Measurements from ENCODE around the gene MRPS11. TPM values are rescaled to one million over a fixed set of nuclear protein-coding genes. Genes with fewer than 3 reads are reported as not detected.

MRPS11 gene
- total RNA-seq, 4 donors from 2014 or later = 20.0 to 32.7 (median 28.9) TPM

- Histone ChIP-seq H3K27ac (no peak overlapping the region), H3K4me1 (no peaks in the 10 kb centered on the region), H3K27me3 (no peaks in the 10 kb centered on the region), H3K4me3 (no peak overlapping the region), H3K36me3 (peaks cover 55% of the 10 kb centered on the region), H3K9me3 (no peaks in the 10 kb centered on the region)
- no peak for TF ChIP-seq POLR2A (IDR thresholded peaks at IDR 0.05)
- no peak for TF ChIP-seq POLR2AphosphoS5 (IDR thresholded peaks at IDR 0.05)
- no peak for TF ChIP-seq EP300 (IDR thresholded peaks at IDR 0.05)
- TF ChIP-seq, protein P1, sequence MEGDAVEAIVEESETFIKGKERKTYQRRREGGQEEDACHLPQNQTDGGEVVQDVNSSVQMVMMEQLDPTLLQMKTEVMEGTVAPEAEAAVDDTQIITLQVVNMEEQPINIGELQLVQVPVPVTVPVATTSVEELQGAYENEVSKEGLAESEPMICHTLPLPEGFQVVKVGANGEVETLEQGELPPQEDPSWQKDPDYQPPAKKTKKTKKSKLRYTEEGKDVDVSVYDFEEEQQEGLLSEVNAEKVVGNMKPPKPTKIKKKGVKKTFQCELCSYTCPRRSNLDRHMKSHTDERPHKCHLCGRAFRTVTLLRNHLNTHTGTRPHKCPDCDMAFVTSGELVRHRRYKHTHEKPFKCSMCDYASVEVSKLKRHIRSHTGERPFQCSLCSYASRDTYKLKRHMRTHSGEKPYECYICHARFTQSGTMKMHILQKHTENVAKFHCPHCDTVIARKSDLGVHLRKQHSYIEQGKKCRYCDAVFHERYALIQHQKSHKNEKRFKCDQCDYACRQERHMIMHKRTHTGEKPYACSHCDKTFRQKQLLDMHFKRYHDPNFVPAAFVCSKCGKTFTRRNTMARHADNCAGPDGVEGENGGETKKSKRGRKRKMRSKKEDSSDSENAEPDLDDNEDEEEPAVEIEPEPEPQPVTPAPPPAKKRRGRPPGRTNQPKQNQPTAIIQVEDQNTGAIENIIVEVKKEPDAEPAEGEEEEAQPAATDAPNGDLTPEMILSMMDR (IDR thresholded peaks at IDR 0.05) = no peak
- WGBS = 74% methylated on average over 8 of the region's 8 CpGs
- peak in 1 of 2 donors; percentile 55 for DNase-seq (ENCODE audit: low spot score in 2 of 2)
Observed at GRCh38 chr15:88476635-88477060, 9.1 kb downstream of the MRPS11 start.

DNA sequence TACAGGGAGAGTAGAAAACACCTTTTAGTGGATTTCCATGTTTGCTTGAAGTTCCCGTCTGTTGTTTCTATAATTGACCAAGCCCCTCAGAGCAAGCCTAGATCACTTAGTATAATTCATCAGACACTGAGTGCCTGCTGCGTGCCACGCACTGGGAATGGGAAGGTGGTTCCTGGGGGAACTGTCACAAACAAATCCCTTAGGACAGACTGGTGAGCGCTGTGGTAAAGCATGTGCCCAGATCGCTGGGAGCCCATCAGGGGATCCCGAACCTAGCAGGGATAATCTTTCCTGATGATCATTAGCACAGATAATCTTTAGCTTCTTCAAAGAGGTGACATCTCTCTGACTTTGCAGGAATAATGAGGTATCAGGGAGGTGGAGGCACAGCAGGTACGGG, 9.6 kb downstream of the MRPS11 start:
- peaks cover 55% of the 10 kb centered on the region for H3K36me3 ChIP-seq
- no peak overlapping the region for H3K27ac ChIP-seq
- no peaks in the 10 kb centered on the region for H3K27me3 ChIP-seq
- H3K9me3 ChIP-seq = no peaks in the 10 kb centered on the region
- H3K4me3 ChIP-seq = no peak overlapping the region
- DNase-seq (ENCODE audit: low spot score in 2 of 2) = peak in 1 of 2 donors; percentile 23
- TF ChIP-seq POLR2A (IDR thresholded peaks at IDR 0.05) (no peak), POLR2AphosphoS5 (IDR thresholded peaks at IDR 0.05) (no peak), EP300 (IDR thresholded peaks at IDR 0.05) (no peak)
- TF ChIP-seq, protein P1 (IDR thresholded peaks at IDR 0.05) = no peak
- H3K4me1 ChIP-seq = no peaks in the 10 kb centered on the region
- WGBS = 95% methylated on average over 7 of the region's 7 CpGs

DNA sequence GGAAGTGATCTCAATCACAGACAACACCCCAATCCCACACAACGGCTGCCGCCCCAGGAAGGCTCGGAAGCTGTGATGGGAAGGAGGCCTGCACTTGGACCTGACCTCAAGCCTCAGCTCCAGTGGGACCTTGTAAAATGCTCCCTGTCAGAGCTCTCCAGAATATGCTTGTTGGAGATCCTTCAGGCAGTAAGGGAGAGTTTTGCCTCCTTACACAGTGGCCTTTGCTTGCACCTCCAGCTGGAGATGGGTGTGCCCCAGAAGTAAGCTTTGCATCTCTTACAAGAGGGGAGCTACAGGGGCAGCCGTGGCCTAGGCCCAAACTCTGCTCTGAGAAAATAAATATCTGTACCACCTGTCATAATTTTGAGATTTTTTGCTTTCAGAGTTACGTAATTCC, 10.4 kb downstream of the MRPS11 start:
- WGBS = 84% methylated on average over 5 of the region's 5 CpGs
- no peak for TF ChIP-seq POLR2A (IDR thresholded peaks at IDR 0.05)
- TF ChIP-seq POLR2AphosphoS5 (IDR thresholded peaks at IDR 0.05) = no peak
- TF ChIP-seq, protein P1 (IDR thresholded peaks at IDR 0.05) = no peak
- TF ChIP-seq EP300 (IDR thresholded peaks at IDR 0.05) = no peak
- H3K4me3 ChIP-seq = no peak overlapping the region
- no peaks in the 10 kb centered on the region for H3K4me1 ChIP-seq
- H3K27ac ChIP-seq = no peak overlapping the region
- peaks cover 47% of the 10 kb centered on the region for H3K36me3 ChIP-seq
- H3K9me3 ChIP-seq = no peaks in the 10 kb centered on the region
- H3K27me3 ChIP-seq = no peaks in the 10 kb centered on the region
- peak in 1 of 2 donors; percentile 61 for DNase-seq (ENCODE audit: low spot score in 2 of 2)

DNA sequence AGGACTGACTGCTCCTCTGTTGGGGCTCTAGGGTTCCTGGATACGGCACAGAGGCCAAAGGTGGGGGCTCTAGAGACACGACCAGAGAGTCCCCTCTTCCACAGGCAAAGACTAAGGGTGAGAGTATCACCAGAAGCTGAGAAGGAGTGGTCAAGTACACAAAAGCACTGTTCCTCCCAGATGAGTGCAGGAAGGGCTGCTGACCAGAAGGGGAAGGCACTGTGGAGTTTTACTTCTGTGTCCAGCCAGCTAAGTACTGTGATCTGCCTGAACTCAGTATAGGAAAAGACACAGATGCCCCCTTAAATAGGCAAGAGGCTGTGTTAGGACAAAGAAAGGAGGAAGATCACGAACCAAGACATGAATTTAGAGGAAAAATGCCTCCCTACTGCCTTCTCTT, 11.7 kb downstream of the MRPS11 start:
- 78% methylated on average over 3 of the region's 3 CpGs for WGBS
- H3K36me3 ChIP-seq = peaks cover 34% of the 10 kb centered on the region
- no peaks in the 10 kb centered on the region for H3K27me3 ChIP-seq

GRCh38 chr15:88480981-88481380, 13.5 kb downstream of the MRPS11 start:
- peaks cover 5% of the 10 kb centered on the region for H3K4me1 ChIP-seq

More for the DNA sequence above, 11.7 kb downstream of the MRPS11 start:
- Histone ChIP-seq H3K27ac (no peak overlapping the region), H3K4me1 (no peaks in the 10 kb centered on the region), H3K4me3 (no peak overlapping the region), H3K9me3 (no peaks in the 10 kb centered on the region)
- TF ChIP-seq, protein P1 (IDR thresholded peaks at IDR 0.05) = no peak
- TF ChIP-seq POLR2A (IDR thresholded peaks at IDR 0.05) = no peak
- TF ChIP-seq EP300 (IDR thresholded peaks at IDR 0.05) = no peak
- TF ChIP-seq POLR2AphosphoS5 (IDR thresholded peaks at IDR 0.05) = no peak
- no peak for DNase-seq (ENCODE audit: low spot score in 2 of 2)

More at GRCh38 chr15:88480981-88481380, 13.5 kb downstream of the MRPS11 start:
- Histone ChIP-seq H3K36me3 (peaks cover 23% of the 10 kb centered on the region), H3K4me3 (no peak overlapping the region), H3K27ac (no peak overlapping the region), H3K9me3 (no peaks in the 10 kb centered on the region), H3K27me3 (no peaks in the 10 kb centered on the region)
- whole genome bisulfite sequencing = 79% methylated on average over 8 of the region's 8 CpGs
- TF ChIP-seq, protein P1 (IDR thresholded peaks at IDR 0.05) = no peak
- no peak for TF ChIP-seq POLR2AphosphoS5 (IDR thresholded peaks at IDR 0.05)
- TF ChIP-seq EP300 (IDR thresholded peaks at IDR 0.05) = no peak
- no peak for TF ChIP-seq POLR2A (IDR thresholded peaks at IDR 0.05)
- peak in 1 of 2 donors; percentile 21 for DNase-seq (ENCODE audit: low spot score in 2 of 2)
